Measurements from ENCODE around the gene CTIF.

CTIF gene

DNA sequence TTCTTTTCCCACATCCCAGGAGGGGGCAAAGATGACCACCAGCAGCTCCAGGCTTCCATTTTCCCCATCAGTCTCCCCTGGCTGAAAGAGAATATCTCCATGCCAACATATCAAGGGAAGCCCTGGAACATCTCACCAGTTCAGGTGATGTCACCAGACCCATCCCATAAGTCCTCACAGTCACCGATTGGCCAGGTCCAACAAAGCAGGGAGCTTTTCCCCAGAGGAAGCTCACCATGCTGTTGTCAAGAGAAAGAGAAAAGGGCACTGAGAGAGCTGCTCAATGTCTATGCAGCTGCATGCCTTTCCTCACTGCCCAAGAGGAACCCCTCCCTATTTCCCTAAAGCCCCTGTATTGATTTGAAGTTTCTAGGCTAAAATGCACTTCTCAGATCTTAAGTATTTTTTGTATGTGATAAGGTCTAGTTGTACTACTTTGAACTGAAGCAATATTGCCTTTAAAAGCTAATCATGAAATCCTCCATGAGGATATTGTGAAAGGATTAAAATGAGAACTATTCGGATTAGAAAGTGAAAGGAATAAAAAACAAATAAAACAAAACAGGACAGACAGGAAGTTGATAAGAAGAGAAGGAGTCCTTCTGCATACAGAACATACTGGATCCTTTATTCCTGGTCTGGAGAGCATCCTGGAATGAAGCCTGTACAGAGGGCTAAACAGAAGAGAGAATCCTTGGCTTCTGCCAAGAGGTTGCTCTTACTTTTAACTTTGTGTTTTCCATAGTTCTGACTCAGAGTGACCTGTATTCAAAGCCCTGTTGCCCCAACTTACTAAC, 45.2 kb upstream of the CTIF start:
- no peak overlapping the region for H3K27ac ChIP-seq (replicated peaks; ENCODE audit: low read length)
- H2BK15ac ChIP-seq (ENCODE audit: low read length), result no peak overlapping the region
- H3K27me3 ChIP-seq (ENCODE audit: control insufficient read depth in 3 of 3, insufficient read depth in 3 of 3, low read depth in 1 of 3, low read length in 3 of 3), result no peaks in the 10 kb centered on the region
- no peak overlapping the region for H3K4me3 ChIP-seq (ENCODE audit: low read length in 2 of 2)
- no peaks in the 10 kb centered on the region for H3K79me1 ChIP-seq (ENCODE audit: low read depth, low read length)
- H3K9ac ChIP-seq (ENCODE audit: low read depth, low read length, poor library complexity), result no peak overlapping the region
- no peak overlapping the region for H4K8ac ChIP-seq (ENCODE audit: low read depth, low read length)
- no peak overlapping the region for H4K91ac ChIP-seq (ENCODE audit: low read depth, low read length, poor library complexity)
- WGBS, 2 donors (ENCODE audit: extremely low coverage in 2 of 2, insufficient read length in 2 of 2, insufficient replicate concordance in 1 of 2), result no CpG with 5 or more reads among the region's 2 CpGs
- no peak overlapping the region for H3K18ac ChIP-seq (ENCODE audit: low read length)
- H2AK5ac ChIP-seq (ENCODE audit: low read depth, low read length), result no peak overlapping the region
- peaks cover 3 to 4% of the 10 kb centered on the region in 2 donors for H3K9me3 ChIP-seq (replicated peaks in 1 of 2; ENCODE audit: control insufficient read depth in 2 of 2, insufficient read depth in 1 of 2, low read depth in 1 of 2, low read length in 2 of 2)
- H3K4me1 ChIP-seq (ENCODE audit: control insufficient read depth in 2 of 2, insufficient read depth in 1 of 2, low read depth in 1 of 2, low read length in 2 of 2), result peaks cover 3% of the 10 kb centered on the region in 2 donors
- H3K36me3 ChIP-seq (replicated peaks in 1 of 2; ENCODE audit: control insufficient read depth in 2 of 2, insufficient read depth in 2 of 2, low read length in 2 of 2), result no peaks in the 10 kb centered on the region
- no peak overlapping the region for H3K14ac ChIP-seq (ENCODE audit: low read length)
- no peak overlapping the region for H2BK120ac ChIP-seq (ENCODE audit: low read depth, low read length)
- DNase-seq (ENCODE audit: low spot score), result no peak
- no peak overlapping the region for H2BK5ac ChIP-seq (ENCODE audit: low read length)
- H3K4me2 ChIP-seq (ENCODE audit: insufficient read depth, low read length, poor library complexity, severe bottlenecking), result no peak overlapping the region
- H2AFZ ChIP-seq (ENCODE audit: low read length), result peak overlapping the region; percentile 41
- no peak overlapping the region for H3K4ac ChIP-seq (ENCODE audit: low read length)
- no peak overlapping the region for H3K23ac ChIP-seq (ENCODE audit: low read depth, low read length, poor library complexity)
- no peak overlapping the region for H2BK12ac ChIP-seq (ENCODE audit: low read length)

DNA sequence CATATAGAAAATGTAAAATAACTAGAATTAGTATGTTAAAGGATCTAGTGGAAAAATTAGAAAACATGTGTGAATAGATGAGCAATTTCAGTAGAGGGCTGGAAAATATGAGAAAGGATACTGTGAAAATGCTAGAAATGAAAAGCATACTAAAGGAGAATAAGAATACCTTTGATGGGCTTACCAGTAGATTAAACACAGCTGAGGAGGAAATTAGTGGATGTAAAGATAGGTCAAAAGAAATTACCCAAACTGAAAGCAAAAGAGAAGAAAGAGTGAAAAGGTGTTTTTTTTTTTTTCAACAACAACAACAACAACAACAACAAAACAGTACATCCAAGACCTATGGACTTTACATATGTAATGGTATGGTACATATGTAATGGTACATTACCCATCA, 41.0 kb upstream of the CTIF start:
- Histone ChIP-seq H2BK12ac (ENCODE audit: low read length) (no peak overlapping the region), H3K23ac (ENCODE audit: low read depth, low read length, poor library complexity) (no peak overlapping the region), H2AFZ (ENCODE audit: low read length) (no peak overlapping the region), H3K79me1 (ENCODE audit: low read depth, low read length) (no peaks in the 10 kb centered on the region), H3K4me1 (ENCODE audit: control insufficient read depth in 2 of 2, insufficient read depth in 1 of 2, low read depth in 1 of 2, low read length in 2 of 2) (peaks cover 3% of the 10 kb centered on the region in 2 donors), H2BK5ac (ENCODE audit: low read length) (no peak overlapping the region), H3K14ac (ENCODE audit: low read length) (no peak overlapping the region), H3K4ac (ENCODE audit: low read length) (no peak overlapping the region), H3K27me3 (ENCODE audit: control insufficient read depth in 3 of 3, insufficient read depth in 3 of 3, low read depth in 1 of 3, low read length in 3 of 3) (peaks cover 0 to 3% (median 0%) of the 10 kb centered on the region in 3 experiments), H3K9me3 (replicated peaks in 1 of 2; ENCODE audit: control insufficient read depth in 2 of 2, insufficient read depth in 1 of 2, low read depth in 1 of 2, low read length in 2 of 2) (peaks cover 0 to 3% of the 10 kb centered on the region in 2 donors), H4K8ac (ENCODE audit: low read depth, low read length) (no peak overlapping the region), H2BK15ac (ENCODE audit: low read length) (no peak overlapping the region), H3K27ac (replicated peaks; ENCODE audit: low read length) (no peak overlapping the region), H2AK5ac (ENCODE audit: low read depth, low read length) (no peak overlapping the region), H2BK120ac (ENCODE audit: low read depth, low read length) (no peak overlapping the region), H3K4me3 (ENCODE audit: low read length in 2 of 2) (no peak overlapping the region), H3K9ac (ENCODE audit: low read depth, low read length, poor library complexity) (no peak overlapping the region), H4K91ac (ENCODE audit: low read depth, low read length, poor library complexity) (no peak overlapping the region), H3K4me2 (ENCODE audit: insufficient read depth, low read length, poor library complexity, severe bottlenecking) (no peak overlapping the region), H3K36me3 (replicated peaks in 1 of 2; ENCODE audit: control insufficient read depth in 2 of 2, insufficient read depth in 2 of 2, low read length in 2 of 2) (no peaks in the 10 kb centered on the region), H3K18ac (ENCODE audit: low read length) (no peak overlapping the region)
- DNase-seq (ENCODE audit: low spot score), result no peak

DNA sequence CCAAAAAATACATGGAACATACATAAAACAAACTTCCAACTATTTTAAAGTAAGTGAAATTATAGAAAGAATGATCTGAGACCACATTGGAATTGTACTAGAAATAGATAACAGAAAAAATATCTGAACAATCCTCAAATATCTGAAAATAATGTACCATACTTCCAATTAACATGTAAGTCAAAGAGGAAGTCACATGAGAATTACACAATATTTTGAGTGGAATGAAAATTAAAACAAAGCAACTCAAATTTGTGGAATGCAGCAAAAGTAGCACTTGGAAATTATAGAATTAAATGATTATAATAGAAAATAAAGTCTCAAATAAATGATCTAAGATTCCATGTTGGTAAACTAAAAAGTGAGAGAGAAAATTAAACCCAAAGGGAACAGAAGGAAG, 38.3 kb upstream of the CTIF start:
- Histone ChIP-seq H4K91ac (ENCODE audit: low read depth, low read length, poor library complexity) (no peak overlapping the region), H3K9ac (ENCODE audit: low read depth, low read length, poor library complexity) (no peak overlapping the region), H2AFZ (ENCODE audit: low read length) (no peak overlapping the region), H3K4ac (ENCODE audit: low read length) (no peak overlapping the region), H2BK120ac (ENCODE audit: low read depth, low read length) (no peak overlapping the region), H3K18ac (ENCODE audit: low read length) (no peak overlapping the region), H2BK15ac (ENCODE audit: low read length) (no peak overlapping the region), H3K79me1 (ENCODE audit: low read depth, low read length) (no peaks in the 10 kb centered on the region), H3K23ac (ENCODE audit: low read depth, low read length, poor library complexity) (no peak overlapping the region), H2BK5ac (ENCODE audit: low read length) (no peak overlapping the region), H3K4me3 (ENCODE audit: low read length in 2 of 2) (no peak overlapping the region), H3K27ac (replicated peaks; ENCODE audit: low read length) (no peak overlapping the region), H2BK12ac (ENCODE audit: low read length) (no peak overlapping the region), H3K4me1 (ENCODE audit: control insufficient read depth in 2 of 2, insufficient read depth in 1 of 2, low read depth in 1 of 2, low read length in 2 of 2) (no peaks in the 10 kb centered on the region), H3K36me3 (replicated peaks in 1 of 2; ENCODE audit: control insufficient read depth in 2 of 2, insufficient read depth in 2 of 2, low read length in 2 of 2) (no peaks in the 10 kb centered on the region), H3K9me3 (replicated peaks in 1 of 2; ENCODE audit: control insufficient read depth in 2 of 2, insufficient read depth in 1 of 2, low read depth in 1 of 2, low read length in 2 of 2) (peaks cover 0 to 3% of the 10 kb centered on the region in 2 donors), H2AK5ac (ENCODE audit: low read depth, low read length) (no peak overlapping the region), H3K4me2 (ENCODE audit: insufficient read depth, low read length, poor library complexity, severe bottlenecking) (no peak overlapping the region), H3K14ac (ENCODE audit: low read length) (no peak overlapping the region), H3K27me3 (ENCODE audit: control insufficient read depth in 3 of 3, insufficient read depth in 3 of 3, low read depth in 1 of 3, low read length in 3 of 3) (peaks cover 0 to 3% (median 0%) of the 10 kb centered on the region in 3 experiments), H4K8ac (ENCODE audit: low read depth, low read length) (no peak overlapping the region)
- no peak for DNase-seq (ENCODE audit: low spot score)

DNA sequence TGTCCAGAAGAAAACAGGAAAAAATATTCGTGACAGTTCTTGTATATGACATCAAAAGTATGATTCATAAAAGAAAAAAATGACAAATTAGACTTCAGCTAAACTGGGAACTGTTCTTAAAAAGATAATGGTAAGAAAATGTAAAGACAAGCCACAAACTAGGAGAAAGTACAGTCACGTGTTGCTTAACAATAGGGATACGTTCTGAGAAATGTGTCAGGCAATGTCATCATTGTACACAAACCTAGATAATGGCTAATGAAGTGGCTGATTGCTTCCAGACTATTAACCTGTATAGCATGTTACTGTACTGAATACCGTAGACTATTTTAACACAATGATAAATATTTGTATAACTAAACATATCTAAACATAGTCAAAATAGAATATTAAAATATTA, 35.9 kb upstream of the CTIF start:
- Histone ChIP-seq H2BK120ac (ENCODE audit: low read depth, low read length) (no peak overlapping the region), H2BK5ac (ENCODE audit: low read length) (no peak overlapping the region), H2AFZ (ENCODE audit: low read length) (no peak overlapping the region), H3K4me2 (ENCODE audit: insufficient read depth, low read length, poor library complexity, severe bottlenecking) (no peak overlapping the region), H3K14ac (ENCODE audit: low read length) (no peak overlapping the region), H3K4me1 (ENCODE audit: control insufficient read depth in 2 of 2, insufficient read depth in 1 of 2, low read depth in 1 of 2, low read length in 2 of 2) (no peaks in the 10 kb centered on the region), H2BK12ac (ENCODE audit: low read length) (no peak overlapping the region), H3K9ac (ENCODE audit: low read depth, low read length, poor library complexity) (no peak overlapping the region), H4K8ac (ENCODE audit: low read depth, low read length) (no peak overlapping the region), H3K79me1 (ENCODE audit: low read depth, low read length) (no peaks in the 10 kb centered on the region), H3K27ac (replicated peaks; ENCODE audit: low read length) (no peak overlapping the region), H3K4me3 (ENCODE audit: low read length in 2 of 2) (no peak overlapping the region), H3K36me3 (replicated peaks in 1 of 2; ENCODE audit: control insufficient read depth in 2 of 2, insufficient read depth in 2 of 2, low read length in 2 of 2) (no peaks in the 10 kb centered on the region), H3K27me3 (ENCODE audit: control insufficient read depth in 3 of 3, insufficient read depth in 3 of 3, low read depth in 1 of 3, low read length in 3 of 3) (peaks cover 0 to 3% (median 0%) of the 10 kb centered on the region in 3 experiments), H3K4ac (ENCODE audit: low read length) (no peak overlapping the region), H2AK5ac (ENCODE audit: low read depth, low read length) (no peak overlapping the region), H3K18ac (ENCODE audit: low read length) (no peak overlapping the region), H4K91ac (ENCODE audit: low read depth, low read length, poor library complexity) (no peak overlapping the region), H3K23ac (ENCODE audit: low read depth, low read length, poor library complexity) (no peak overlapping the region), H3K9me3 (replicated peaks in 1 of 2; ENCODE audit: control insufficient read depth in 2 of 2, insufficient read depth in 1 of 2, low read depth in 1 of 2, low read length in 2 of 2) (no peaks in the 10 kb centered on the region), H2BK15ac (ENCODE audit: low read length) (no peak overlapping the region)
- DNase-seq (ENCODE audit: low spot score), result no peak
- no CpG with 5 or more reads among the region's 4 CpGs for WGBS, 2 donors (ENCODE audit: extremely low coverage in 2 of 2, insufficient read length in 2 of 2, insufficient replicate concordance in 1 of 2)
